Measurements from ENCODE around the gene MCEE. TPM values are rescaled to one million over a fixed set of nuclear protein-coding genes. Genes with fewer than 3 reads are reported as not detected.

Gene MCEE
- total RNA-seq, 1 experiment from 2014 or later = 11.8 TPM

GRCh38 chr2:71150082-71150816 lies 20.2 kb upstream of the MCEE start:
- DNase-seq (ENCODE audit: low spot score) = no peak
- Histone ChIP-seq H3K27me3 (replicated peaks; ENCODE audit: insufficient read depth, low read depth, low read length, poor library complexity) (no peaks in the 10 kb centered on the region), H3K4me3 (ENCODE audit: low read depth, low read length, poor library complexity, severe bottlenecking) (no peak overlapping the region), H3K27ac (ENCODE audit: low read depth, low read length, poor library complexity, severe bottlenecking) (no peak overlapping the region), H3K9me3 (ENCODE audit: low read depth, low read length, poor library complexity, severe bottlenecking) (no peaks in the 10 kb centered on the region), H3K4me1 (ENCODE audit: insufficient read depth, low read length, poor library complexity, severe bottlenecking) (no peaks in the 10 kb centered on the region), H3K36me3 (ENCODE audit: insufficient read depth, low read length, poor library complexity, severe bottlenecking) (peaks cover 46% of the 10 kb centered on the region)
- POLR2A ChIA-PET (ENCODE audit: low non-redundant PET) = no interaction called here
- TF ChIP-seq EZH2 (IDR thresholded peaks at IDR 0.05; ENCODE audit: borderline replicate concordance, low read depth, low read length, poor library complexity, severe bottlenecking) (no peak), CTCF (conservative IDR thresholded peaks at IDR 0.05; ENCODE audit: low read depth, low read length) (no peak)
- intact Hi-C loops (cut with micrococcal nuclease; ENCODE audit: unreplicated experiment) = loop anchor here (10.0 kb wide), 1 partner anchor 145 kb away; no protein-coding TSS in a partner anchor
- CTCF ChIA-PET = interaction anchor here (0.5 kb wide), 1 partner anchor 184 kb away, joined by 5 read pairs; no protein-coding TSS in a partner anchor
- BruUV-seq (replicated peaks) = no TSS peak

DNA sequence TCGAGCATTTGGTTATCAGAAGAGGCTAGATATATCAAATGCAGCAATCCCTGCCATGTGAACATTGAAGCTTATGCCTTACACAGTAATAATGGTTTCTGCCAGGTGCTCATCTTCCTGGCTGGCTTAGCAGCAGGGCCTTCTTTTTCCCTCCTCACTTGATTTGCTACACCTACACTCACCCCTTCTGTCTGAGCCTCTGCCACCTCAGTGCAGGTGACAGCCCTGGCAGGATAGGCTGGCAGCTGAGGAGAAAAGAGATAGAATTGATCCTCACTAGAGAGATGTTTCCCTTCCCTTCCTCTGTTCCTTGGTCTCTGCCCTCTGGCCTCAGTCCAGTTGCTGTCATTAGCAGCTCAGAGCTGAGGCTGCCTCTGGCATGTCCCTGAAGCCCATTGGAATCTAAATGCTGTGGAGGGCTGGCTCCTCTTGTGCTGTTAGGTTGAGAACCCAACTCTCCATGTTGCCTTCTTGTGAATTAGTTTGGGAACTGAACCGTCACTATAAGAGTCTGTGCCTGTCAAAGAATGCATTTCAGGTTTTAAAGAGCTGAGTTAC lies 18.6 kb upstream of the MCEE start:
- Histone ChIP-seq H3K9me3 (ENCODE audit: low read depth, low read length, poor library complexity, severe bottlenecking) (no peaks in the 10 kb centered on the region), H3K4me3 (ENCODE audit: low read depth, low read length, poor library complexity, severe bottlenecking) (no peak overlapping the region), H3K4me1 (ENCODE audit: insufficient read depth, low read length, poor library complexity, severe bottlenecking) (no peaks in the 10 kb centered on the region), H3K27me3 (replicated peaks; ENCODE audit: insufficient read depth, low read depth, low read length, poor library complexity) (no peaks in the 10 kb centered on the region), H3K27ac (ENCODE audit: low read depth, low read length, poor library complexity, severe bottlenecking) (no peak overlapping the region), H3K36me3 (ENCODE audit: insufficient read depth, low read length, poor library complexity, severe bottlenecking) (peaks cover 62% of the 10 kb centered on the region)
- CTCF ChIA-PET = interaction anchor here (0.5 kb wide), 1 partner anchor 153 kb away, joined by 6 read pairs; no protein-coding TSS in a partner anchor
- TF ChIP-seq EZH2 (IDR thresholded peaks at IDR 0.05; ENCODE audit: borderline replicate concordance, low read depth, low read length, poor library complexity, severe bottlenecking) = no peak
- no peak for TF ChIP-seq CTCF (conservative IDR thresholded peaks at IDR 0.05; ENCODE audit: low read depth, low read length)
- POLR2A ChIA-PET (ENCODE audit: low non-redundant PET) = no interaction called here
- no peak for DNase-seq (ENCODE audit: low spot score)
- intact Hi-C loops (cut with micrococcal nuclease; ENCODE audit: unreplicated experiment) = no loop called here
- BruUV-seq (replicated peaks) = no TSS peak

GRCh38 chr2:71143782-71144181 lies 13.8 kb upstream of the MCEE start:
- Histone ChIP-seq H3K9me3 (ENCODE audit: low read depth, low read length, poor library complexity, severe bottlenecking) (no peaks in the 10 kb centered on the region), H3K4me1 (ENCODE audit: insufficient read depth, low read length, poor library complexity, severe bottlenecking) (no peaks in the 10 kb centered on the region), H3K27me3 (replicated peaks; ENCODE audit: insufficient read depth, low read depth, low read length, poor library complexity) (no peaks in the 10 kb centered on the region), H3K27ac (ENCODE audit: low read depth, low read length, poor library complexity, severe bottlenecking) (no peak overlapping the region), H3K4me3 (ENCODE audit: low read depth, low read length, poor library complexity, severe bottlenecking) (no peak overlapping the region), H3K36me3 (ENCODE audit: insufficient read depth, low read length, poor library complexity, severe bottlenecking) (peaks cover 90% of the 10 kb centered on the region)
- POLR2A ChIA-PET (ENCODE audit: low non-redundant PET) = no interaction called here
- no peak for DNase-seq (ENCODE audit: low spot score)
- CTCF ChIA-PET = interaction anchor here (0.5 kb wide), 1 partner anchor 55 kb away, joined by 3 read pairs; no protein-coding TSS in a partner anchor
- no peak for TF ChIP-seq EZH2 (IDR thresholded peaks at IDR 0.05; ENCODE audit: borderline replicate concordance, low read depth, low read length, poor library complexity, severe bottlenecking)
- no peak for TF ChIP-seq CTCF (conservative IDR thresholded peaks at IDR 0.05; ENCODE audit: low read depth, low read length)
- intact Hi-C loops (cut with micrococcal nuclease; ENCODE audit: unreplicated experiment) = no loop called here
- no TSS peak for BruUV-seq (replicated peaks)
